Measurements from ENCODE around the gene EOLA1. TPM values are rescaled to one million over a fixed set of nuclear protein-coding genes. Genes with fewer than 3 reads are reported as not detected.
"Not testable (repeated sequence)": the region's sequence is repeated elsewhere in the genome, so short reads cannot be mapped to it uniquely, and the experiment has no call there.

The EOLA1 gene
- total RNA-seq, 1 donor from 2014 or later: 5.6 TPM

- H3K27ac ChIP-seq: no peak overlapping the region
- no peaks in the 10 kb centered on the region for H3K36me3 ChIP-seq
- intact Hi-C loops (cut with DNase I): no loop called here
- H3K27me3 ChIP-seq: no peaks in the 10 kb centered on the region
- no peaks in the 10 kb centered on the region for H3K9me3 ChIP-seq
- no peak for DNase-seq (ENCODE audit: low spot score in 2 of 2)
- TF ChIP-seq, protein P1, sequence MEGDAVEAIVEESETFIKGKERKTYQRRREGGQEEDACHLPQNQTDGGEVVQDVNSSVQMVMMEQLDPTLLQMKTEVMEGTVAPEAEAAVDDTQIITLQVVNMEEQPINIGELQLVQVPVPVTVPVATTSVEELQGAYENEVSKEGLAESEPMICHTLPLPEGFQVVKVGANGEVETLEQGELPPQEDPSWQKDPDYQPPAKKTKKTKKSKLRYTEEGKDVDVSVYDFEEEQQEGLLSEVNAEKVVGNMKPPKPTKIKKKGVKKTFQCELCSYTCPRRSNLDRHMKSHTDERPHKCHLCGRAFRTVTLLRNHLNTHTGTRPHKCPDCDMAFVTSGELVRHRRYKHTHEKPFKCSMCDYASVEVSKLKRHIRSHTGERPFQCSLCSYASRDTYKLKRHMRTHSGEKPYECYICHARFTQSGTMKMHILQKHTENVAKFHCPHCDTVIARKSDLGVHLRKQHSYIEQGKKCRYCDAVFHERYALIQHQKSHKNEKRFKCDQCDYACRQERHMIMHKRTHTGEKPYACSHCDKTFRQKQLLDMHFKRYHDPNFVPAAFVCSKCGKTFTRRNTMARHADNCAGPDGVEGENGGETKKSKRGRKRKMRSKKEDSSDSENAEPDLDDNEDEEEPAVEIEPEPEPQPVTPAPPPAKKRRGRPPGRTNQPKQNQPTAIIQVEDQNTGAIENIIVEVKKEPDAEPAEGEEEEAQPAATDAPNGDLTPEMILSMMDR (IDR thresholded peaks at IDR 0.05): no peak
- peaks cover 0 to 6% of the 10 kb centered on the region in 2 donors for H3K4me1 ChIP-seq
- no peak overlapping the region for H3K4me3 ChIP-seq
Measured at GRCh38 chrX:149571770-149572169, 31.0 kb downstream of the EOLA1 start.

- H3K36me3 ChIP-seq: no peaks in the 10 kb centered on the region
- DNase-seq (ENCODE audit: low spot score in 2 of 2): no peak
- TF ChIP-seq, protein P1 (IDR thresholded peaks at IDR 0.05): no peak
- intact Hi-C loops (cut with DNase I): no loop called here
- no peaks in the 10 kb centered on the region for H3K27me3 ChIP-seq
- H3K9me3 ChIP-seq: no peaks in the 10 kb centered on the region
- H3K27ac ChIP-seq: no peak overlapping the region
- H3K4me1 ChIP-seq: peaks cover 0 to 6% of the 10 kb centered on the region in 2 donors
- H3K4me3 ChIP-seq: no peak overlapping the region
Measured at GRCh38 chrX:149572743-149573142, 31.9 kb downstream of the EOLA1 start.

GRCh38 chrX:149573456-149573855 lies 32.6 kb downstream of the EOLA1 start:
- H3K4me1 ChIP-seq; H3K36me3 ChIP-seq; H3K27me3 ChIP-seq; H3K4me3 ChIP-seq; H3K27ac ChIP-seq; DNase-seq (ENCODE audit: low spot score in 2 of 2); intact Hi-C loops (cut with DNase I); H3K9me3 ChIP-seq: not testable (repeated sequence)

- DNase-seq (ENCODE audit: low spot score in 2 of 2); H3K27me3 ChIP-seq; intact Hi-C loops (cut with DNase I); H3K4me3 ChIP-seq; H3K36me3 ChIP-seq; H3K27ac ChIP-seq; H3K9me3 ChIP-seq; H3K4me1 ChIP-seq: not testable (repeated sequence)
Measured at GRCh38 chrX:149585631-149586030, 44.8 kb downstream of the EOLA1 start.

DNA sequence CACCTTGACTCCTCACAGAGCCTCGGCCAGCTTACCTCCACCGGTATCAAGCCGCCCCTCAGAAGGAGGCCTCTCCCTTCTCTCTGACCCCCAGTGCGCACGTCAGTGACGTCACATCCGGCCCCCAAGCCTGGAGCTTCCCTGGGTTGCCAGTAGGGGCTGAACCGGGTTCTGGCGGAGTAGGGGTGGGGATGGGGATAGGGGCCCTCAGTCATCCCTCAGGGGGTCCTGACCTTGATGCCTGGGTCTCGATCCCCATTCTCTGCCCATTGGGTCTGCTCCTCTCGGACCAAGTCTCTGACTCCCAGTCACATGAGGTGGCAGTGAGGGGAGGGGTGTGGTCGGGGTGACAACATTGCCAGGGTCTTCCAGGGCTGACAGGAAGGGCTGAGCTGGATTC lies 46.5 kb downstream of the EOLA1 start, which contains the start of gene MAGEA9B:
MAGEA9B (minus strand) TSS at position 101 of the 400 bp plus-strand sequence. CDS start 4,280 bp downstream, outside the sequence.
- H3K4me3 ChIP-seq; intact Hi-C loops (cut with DNase I); H3K36me3 ChIP-seq; H3K27me3 ChIP-seq; H3K4me1 ChIP-seq; H3K27ac ChIP-seq; H3K9me3 ChIP-seq; DNase-seq (ENCODE audit: low spot score in 2 of 2): not testable (repeated sequence)

DNA sequence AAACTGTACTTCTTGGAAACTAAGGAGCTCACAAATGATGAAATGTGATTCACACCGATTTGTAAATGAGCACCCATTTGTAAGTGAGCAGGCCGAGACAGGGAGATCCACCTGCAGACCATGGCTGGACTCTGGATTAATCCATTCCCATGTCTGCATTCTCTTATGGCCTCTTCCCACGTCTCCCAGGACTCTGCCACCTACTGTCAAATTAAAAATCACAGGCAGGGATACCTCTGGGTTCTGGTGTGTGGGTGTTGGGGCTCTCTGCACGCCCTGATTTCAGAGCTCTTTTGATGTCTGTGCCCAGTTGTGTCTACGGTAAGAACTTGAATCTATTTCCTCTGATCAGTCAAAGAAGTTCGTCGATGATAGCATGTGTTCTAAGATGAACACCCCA lies 50.2 kb downstream of the EOLA1 start:
- H3K4me1 ChIP-seq; DNase-seq (ENCODE audit: low spot score in 2 of 2); H3K27me3 ChIP-seq; intact Hi-C loops (cut with DNase I); H3K9me3 ChIP-seq; H3K4me3 ChIP-seq; H3K36me3 ChIP-seq; H3K27ac ChIP-seq: not testable (repeated sequence)

DNA sequence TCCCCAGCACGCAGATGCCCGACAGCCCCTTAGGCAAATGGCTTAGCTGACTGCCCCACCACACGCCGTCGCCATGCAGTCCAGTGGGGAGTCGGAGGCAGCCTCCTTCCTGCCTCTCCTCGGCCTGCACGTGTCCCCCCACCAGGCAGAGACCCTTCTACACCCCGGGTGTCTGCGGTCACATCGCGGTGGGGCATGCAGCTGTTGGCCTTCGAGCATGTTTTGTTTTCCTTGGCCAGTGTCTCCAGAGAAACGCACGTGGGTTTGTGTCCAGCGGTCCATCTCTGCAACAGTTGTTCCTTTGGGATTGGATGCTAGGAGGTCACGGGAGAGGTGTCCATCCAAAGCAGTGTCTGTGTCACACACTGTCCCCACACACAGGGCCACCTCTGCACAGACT lies 54.4 kb downstream of the EOLA1 start, which contains the start of gene HSFX2:
HSFX2 (minus strand) TSS at position 101 of the 400 bp plus-strand sequence. CDS start 614 bp downstream, outside the sequence.
- H3K27me3 ChIP-seq; intact Hi-C loops (cut with DNase I); H3K27ac ChIP-seq; H3K4me3 ChIP-seq; H3K4me1 ChIP-seq; H3K36me3 ChIP-seq; DNase-seq (ENCODE audit: low spot score in 2 of 2); H3K9me3 ChIP-seq: not testable (repeated sequence)

DNA sequence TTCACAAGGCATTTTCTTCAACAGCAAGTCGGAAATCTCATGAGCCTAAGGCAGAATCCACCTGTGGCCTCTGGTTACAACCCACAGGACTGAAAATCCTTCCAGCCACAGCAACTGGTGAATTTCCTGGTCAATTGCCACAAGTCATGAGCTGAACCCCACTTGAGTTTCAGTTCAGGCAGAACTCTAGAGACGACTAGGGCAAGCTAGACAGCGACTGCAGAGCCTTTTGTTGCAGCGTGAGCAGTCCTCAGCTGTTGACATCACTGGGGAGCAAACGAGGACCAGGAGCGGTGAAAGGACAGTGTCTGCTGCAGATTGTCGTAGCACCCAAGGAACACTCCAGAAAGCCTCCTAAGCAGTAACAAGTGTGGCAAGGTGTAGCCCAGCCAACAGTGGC lies 55.1 kb downstream of the EOLA1 start:
- H3K4me3 ChIP-seq; DNase-seq (ENCODE audit: low spot score in 2 of 2); H3K27me3 ChIP-seq; H3K27ac ChIP-seq; intact Hi-C loops (cut with DNase I); H3K36me3 ChIP-seq; H3K4me1 ChIP-seq; H3K9me3 ChIP-seq: not testable (repeated sequence)

Other genes starting within 250 kb of the EOLA1 start
- 82.7 TPM for gene IDS, start 35.7 kb upstream of the EOLA1 start, total RNA-seq
- gene HSFX3, start 8.9 kb downstream of the EOLA1 start, total RNA-seq: not detected
- not detected for gene MAGEA9B, start 46.4 kb downstream of the EOLA1 start, total RNA-seq
- gene HSFX2, start 54.3 kb downstream of the EOLA1 start, total RNA-seq: not detected
- gene TMEM185A, start 90.8 kb downstream of the EOLA1 start, total RNA-seq: 12.6 TPM
- gene MAGEA11, start 171.0 kb downstream of the EOLA1 start, total RNA-seq: not detected
- 21.7 TPM for gene HSFX1, start 233.1 kb downstream of the EOLA1 start, total RNA-seq
- not detected for gene MAGEA9, start 240.9 kb downstream of the EOLA1 start, total RNA-seq

Data from ascending aorta (tissue), 2 donors.